Stimulated activated CD4-positive, alpha-beta T cell treated with anti-CD3 and anti-CD28 coated beads, Interleukin-12 subunit alpha, Interleukin-12 subunit beta, amount 100 ng/mL, for 48 hours (primary cell): ENCODE data around the gene ASNS.
"Not testable (repeated sequence)": the region's sequence is repeated elsewhere in the genome, so short reads cannot be mapped to it uniquely, and the experiment has no call there.

ENCODE experiments used
- DNase-seq, 3 donors: peaks; one replicate each; pipeline ENCODE4 v3.0.0-alpha.2; 2020; ENCODE audit warnings: low read depth in 2 of 3, low spot score in 1 of 3

Gene ASNS

GRCh38 chr7:97872025-97872669 is at the start of gene ASNS:
Gene ASNS, minus strand, starts transcription at chr7:97872408. Its CDS starts 3,252 bp downstream, at chr7:97869156.
- DNase-seq, result peak; percentile 84 to 90 (median 89)

DNA sequence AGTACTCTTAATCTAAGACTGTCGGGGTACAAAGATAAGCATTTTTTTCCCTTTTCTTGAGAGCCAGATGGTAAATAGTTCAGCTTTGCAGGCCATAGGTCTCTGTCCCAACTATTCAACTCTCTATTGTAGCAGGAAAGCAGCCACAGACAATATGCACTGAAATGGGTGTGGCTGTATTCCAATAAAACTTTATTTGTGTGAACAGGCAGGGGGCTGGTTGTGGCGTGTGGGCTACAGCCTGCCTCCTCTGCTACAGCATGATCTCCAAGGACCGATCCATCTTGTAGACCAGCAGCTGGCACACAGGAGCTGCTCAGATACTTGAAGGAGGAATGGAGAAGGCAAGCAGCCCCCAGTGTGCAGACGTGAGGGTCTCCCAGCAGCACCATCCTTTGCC is 49.0 kb upstream of the ASNS start:
- DNase-seq, result not testable (repeated sequence)

- not testable (repeated sequence) for DNase-seq
These were observed 43.1 kb upstream of the ASNS start for GRCh38 chr7:97915267-97915666.

GRCh38 chr7:97912294-97912693 is 40.1 kb upstream of the ASNS start:
- not testable (repeated sequence) for DNase-seq

DNA sequence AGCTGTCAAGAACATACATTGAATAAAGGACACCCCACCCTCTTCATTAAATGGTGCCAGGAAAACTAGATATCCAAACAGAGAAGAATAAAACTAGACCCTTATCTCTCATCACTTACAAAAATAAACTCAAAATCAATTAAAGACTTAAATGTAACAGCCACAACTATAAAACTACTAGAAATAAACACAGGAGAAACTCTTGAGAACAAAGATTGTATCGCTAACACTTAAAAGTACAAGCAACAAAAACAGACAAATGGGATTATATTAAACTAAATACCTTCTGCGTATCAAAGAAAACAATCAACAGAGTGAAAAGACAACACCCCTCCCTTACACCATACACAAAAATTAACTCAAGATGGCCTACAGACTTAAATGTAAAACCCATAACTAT is 24.7 kb upstream of the ASNS start:
- DNase-seq, result not testable (repeated sequence)

DNA sequence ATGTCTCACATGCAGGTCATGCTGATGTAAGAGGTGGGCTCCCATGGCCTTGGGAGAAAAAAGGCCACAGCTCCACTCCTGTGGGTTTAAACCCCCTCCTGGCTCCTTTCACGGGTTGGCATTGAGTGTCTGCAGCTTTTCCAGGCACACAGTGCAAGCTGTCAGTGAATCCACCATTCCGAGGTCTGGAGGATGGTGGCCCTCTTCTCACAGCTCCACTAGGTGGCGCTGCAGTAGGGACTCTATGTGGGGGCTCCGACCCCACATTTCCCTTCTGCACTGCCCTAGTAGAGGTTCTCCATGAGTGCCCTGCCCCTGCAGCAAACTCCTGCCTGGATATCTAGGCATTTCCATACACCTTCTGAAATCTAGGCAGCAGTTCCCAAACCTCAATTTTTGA is 19.5 kb upstream of the ASNS start:
- DNase-seq, result not testable (repeated sequence)

- DNase-seq, result not testable (repeated sequence)
These were observed 7.3 kb upstream of the ASNS start for GRCh38 chr7:97879527-97879926.

DNA sequence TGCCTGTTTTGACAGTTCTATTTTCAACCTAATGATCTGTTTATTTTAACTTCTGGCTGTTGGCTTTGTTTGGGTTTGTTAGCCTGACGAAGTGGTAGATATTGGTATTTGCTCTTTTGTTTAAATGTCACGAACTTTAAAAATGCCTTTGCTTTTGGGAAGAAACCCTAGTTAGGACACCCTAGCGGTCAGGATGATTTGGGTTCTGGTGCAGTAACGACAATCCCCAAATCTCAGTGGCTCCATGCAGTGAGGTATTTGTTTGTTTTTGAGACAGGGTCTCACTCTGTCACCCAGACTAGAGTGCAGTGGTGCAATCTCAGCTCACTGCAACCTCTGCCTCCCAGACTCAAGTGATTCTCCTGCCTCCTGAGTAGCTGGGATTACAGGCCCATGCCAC is 2.7 kb upstream of the ASNS start:
- not testable (repeated sequence) for DNase-seq

DNA sequence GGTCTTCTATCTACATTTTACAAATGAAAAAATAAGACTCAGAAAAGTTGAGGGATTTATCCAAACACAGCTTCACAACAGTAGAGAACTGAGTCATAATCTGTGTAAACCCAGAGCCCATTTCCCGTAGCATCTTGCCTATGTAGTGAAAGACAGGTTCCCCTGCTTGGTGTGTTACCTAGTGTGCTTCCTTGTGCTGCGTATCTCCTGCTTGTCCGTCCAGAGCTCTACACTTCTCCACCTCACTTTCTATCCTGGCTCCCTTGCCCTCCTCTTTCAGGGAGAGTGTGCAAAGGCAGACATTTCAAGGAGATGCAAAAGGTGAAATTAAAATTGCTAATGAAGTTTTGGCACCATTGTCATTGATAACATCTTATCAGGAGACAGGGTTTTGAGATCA is 1.4 kb upstream of the ASNS start:
- no peak for DNase-seq

DNA sequence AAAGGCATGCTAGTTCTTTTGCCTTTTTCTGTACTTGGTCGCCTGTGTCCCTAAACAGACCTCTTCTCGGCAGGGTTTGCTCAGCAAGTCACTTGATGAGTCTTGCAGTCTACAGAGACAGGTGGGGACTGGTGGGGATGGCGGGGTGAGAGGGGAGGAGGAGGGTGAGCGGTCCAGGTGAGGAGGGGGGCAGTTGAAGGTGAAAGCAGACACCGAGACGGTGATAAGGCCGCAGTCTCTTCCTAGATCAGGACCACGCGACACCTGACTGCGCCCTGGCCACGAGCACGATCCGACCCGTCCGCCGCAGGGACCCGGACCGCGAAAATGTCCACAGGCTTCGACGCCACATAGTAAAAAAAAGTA is 566 bp downstream of the ASNS start:
- no peak for DNase-seq

GRCh38 chr7:97868788-97869187 is 3.4 kb downstream of the ASNS start:
- no peak for DNase-seq

DNA sequence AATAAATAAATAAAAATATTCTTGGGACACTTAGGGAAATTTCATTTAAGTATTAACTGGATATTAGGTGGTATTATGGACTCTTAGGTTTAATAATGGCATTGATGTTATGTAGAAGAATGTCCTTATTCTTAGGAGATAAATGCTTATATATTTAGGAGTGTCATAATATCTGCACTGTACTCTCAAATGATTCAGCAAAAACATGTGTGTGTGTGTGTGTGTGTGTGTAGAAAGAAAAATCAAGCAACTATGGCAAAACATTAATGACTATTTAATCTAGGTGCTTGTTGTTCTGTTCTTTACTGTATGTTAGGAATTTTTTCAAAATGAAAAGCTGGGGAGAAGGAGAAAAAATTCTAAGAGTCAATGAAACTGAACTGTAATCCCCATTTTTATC is 3.9 kb downstream of the ASNS start:
- DNase-seq, result no peak

DNA sequence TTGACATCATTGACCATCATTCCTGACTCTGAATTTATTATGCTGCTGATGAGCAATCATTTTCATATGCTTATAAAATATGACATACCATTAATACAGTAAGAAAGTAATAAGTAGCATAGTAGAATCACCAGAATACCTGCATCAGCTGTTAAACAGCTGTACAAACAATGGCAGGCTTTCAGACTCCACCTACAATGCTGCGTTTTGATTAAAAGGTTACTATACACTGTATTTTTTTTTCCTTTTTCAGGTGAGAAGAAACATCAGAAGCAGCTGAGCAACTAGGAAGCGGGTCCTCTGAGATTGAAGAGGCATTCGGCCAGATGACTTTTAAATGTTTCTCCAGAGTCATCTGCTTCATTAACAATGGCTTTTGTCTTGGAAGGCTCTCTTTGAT is 7.1 kb downstream of the ASNS start:
- no peak for DNase-seq

DNA sequence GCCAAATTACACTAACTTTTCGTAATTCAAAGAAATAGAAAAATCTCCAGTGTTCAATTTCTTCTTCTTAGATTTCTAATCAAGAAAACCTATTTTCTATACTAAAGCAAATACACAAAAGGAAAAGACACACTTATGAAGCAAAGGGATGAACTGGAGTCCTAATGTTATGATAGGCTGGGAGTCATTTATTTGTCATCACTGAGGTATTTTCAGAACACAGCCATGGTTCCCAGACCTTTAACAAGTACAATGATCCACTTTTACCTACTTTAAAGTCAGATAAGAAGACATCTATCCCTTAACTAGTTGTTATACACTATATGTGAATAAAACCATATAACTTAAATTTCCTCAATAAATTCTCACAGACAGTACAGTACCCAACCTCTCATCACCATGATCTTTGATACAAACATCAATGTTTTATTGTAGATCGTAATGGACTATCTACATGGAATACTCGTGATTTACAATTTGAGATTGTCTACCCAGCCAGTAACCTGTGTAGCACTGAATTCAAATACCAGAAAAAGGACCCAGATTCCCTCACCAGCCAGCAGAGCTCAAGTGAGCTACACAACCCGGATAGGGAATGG is 12.5 kb downstream of the ASNS start:
- DNase-seq, result no peak

- DNase-seq, result no peak
These were observed 14.0 kb downstream of the ASNS start for GRCh38 chr7:97858221-97858620.

DNA sequence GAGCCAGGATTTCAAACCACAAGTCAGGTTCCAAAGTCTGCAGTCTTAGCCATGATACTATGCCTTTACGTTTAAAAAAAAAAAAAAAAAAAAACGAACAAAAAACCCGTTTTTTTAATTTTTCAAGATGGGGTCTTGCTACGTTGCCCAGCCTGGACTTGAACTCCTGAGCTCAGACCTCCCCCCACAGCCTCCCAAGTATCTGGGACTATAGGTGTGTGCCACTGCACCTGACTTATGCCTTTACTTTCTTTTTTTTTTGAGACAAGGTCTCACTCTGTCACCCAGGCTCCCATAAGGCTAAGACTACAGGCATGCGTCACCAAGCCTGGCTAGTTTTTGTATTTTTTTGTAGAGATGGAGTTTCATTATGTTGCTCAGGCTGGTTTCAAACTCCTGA is 14.7 kb downstream of the ASNS start:
- no peak for DNase-seq

DNA sequence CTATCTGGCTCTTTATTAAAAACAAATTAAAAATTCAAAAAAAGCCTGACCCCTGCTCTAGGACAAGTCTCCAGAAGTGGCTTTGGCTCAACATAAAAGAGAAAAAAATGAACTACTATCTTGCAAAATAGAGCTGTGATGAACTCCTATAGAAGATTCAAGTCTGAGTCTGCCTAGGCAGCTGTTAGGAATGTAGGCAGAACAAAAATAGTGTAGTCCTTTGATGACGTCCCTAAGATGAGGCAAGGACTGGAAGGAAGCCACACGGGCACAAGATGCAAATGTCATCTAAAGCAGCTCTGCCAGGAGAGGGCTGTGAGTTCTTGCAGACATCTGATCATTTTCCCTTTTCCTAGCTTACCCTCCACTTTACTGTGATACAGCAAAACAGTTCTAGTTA is 20.5 kb downstream of the ASNS start:
- DNase-seq, result no peak

GRCh38 chr7:97850262-97851031 is 21.8 kb downstream of the ASNS start:
- DNase-seq, result not testable (repeated sequence)

DNA sequence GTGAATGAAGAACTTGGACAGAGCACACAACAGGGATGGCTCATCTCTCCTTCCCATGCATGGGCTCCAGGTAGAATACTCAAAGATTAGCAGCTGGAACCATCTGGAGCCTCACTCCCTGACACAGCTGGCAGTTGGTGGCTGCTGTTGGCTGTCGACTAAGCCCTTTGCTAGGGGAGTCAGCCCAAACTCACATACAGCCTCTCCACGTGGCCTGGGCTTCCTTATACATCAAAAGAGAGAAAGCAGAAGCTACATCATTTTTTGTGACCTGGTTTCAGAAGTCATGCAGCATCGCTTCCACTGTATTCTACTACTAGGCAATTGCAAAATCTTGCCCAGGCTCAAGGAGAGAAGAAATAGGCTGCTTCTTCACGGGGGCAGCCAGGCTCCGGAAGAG is 24.4 kb downstream of the ASNS start:
- DNase-seq, result no peak

DNA sequence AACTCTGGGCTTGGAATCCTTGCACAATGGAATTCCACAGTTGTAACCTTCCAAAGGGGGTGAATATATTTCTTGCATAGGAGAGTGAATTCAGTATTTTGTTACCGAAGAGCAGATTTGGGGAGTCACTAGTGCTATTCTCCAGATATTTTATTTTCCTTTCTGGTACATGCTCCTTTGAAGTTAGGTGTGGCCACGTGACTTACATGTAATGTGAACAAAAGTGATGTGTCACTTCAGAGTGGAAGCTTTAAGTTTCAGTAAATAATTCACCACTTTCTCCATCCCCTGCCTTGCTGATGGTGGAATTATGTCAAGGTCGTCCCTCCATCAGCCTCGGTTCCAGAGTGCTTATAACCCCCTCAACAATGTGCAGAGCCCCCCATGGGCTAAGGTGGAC is 25.3 kb downstream of the ASNS start:
- no peak for DNase-seq

DNA sequence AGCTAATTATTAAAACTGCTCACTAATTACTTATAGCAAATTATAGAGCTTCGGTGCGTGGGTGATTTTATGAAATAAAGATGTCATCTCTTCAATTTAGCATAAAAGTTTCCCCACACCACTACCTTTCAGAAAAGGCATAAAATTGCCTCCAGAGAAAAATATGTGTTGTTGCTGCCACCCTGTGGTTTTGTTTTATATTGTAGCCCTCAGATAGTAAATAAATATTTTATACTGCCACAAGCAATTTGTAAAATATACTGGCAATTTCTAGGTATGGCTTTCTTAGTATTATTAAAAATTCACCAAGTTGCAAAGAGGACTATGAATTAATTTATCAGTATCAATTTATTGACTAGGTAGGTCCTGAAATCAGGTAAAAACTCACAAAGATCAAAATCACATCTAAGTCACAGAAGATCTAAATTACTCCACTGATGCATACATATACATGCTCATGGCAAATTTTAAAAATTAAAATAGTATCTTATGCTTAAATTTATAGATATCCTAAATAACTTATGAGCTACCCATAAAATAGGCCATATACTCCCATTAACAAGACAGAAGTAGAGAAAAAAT is 26.5 kb downstream of the ASNS start:
- DNase-seq, result peak in 1 of 3 donors; percentile 27

- no peak for DNase-seq
These were observed 28.2 kb downstream of the ASNS start for GRCh38 chr7:97844036-97844435.
